Heart left ventricle (tissue), 16 donors: ENCODE measurements around the gene DBH. TPM values are rescaled to one million over a fixed set of nuclear protein-coding genes. Genes with fewer than 3 reads are reported as not detected.

Experiments used
- ATAC-seq, 4 donors: fragments of 200-7000 bp; cut with Tn5 transposase; one replicate each; pipeline ENCODE4 v1.9.1; 2020 to 2022; ENCODE audit warnings: moderate library complexity in 4 of 4, mild to moderate bottlenecking in 3 of 4, moderate number of reproducible peaks in 1 of 4
- DNase-seq, 5 donors: peaks; one replicate each; pipeline ENCODE4 v3.0.0-alpha.2; 2020
- H3K27ac ChIP-seq, 12 donors: fragments of 200-600 bp; sonication (generic) in 4 of 12; one replicate each; pipeline versions ENCODE4 v1.5.0 to v1.8.0; 2016 to 2022; ENCODE audit warnings: mild to moderate bottlenecking in 2 of 12
- H3K27me3 ChIP-seq, 9 donors: fragments of 200-600 bp; sonication (generic) in 2 of 9; one replicate each; pipeline versions ENCODE4 v1.5.1 to v1.8.0; 2016 to 2022; ENCODE audit warnings: mild to moderate bottlenecking in 3 of 9
- H3K36me3 ChIP-seq, 9 donors: fragments of 200-600 bp; sonication (generic) in 2 of 9; one replicate each; pipeline versions ENCODE4 v1.5.0 to v1.8.0; 2018 to 2022; ENCODE audit warnings: mild to moderate bottlenecking in 2 of 9
- H3K4me1 ChIP-seq, 12 donors: fragments of 200-600 bp; sonication (generic) in 4 of 12; one replicate each; pipeline versions ENCODE4 v1.5.0 to v1.8.0; 2016 to 2022; ENCODE audit warnings: mild to moderate bottlenecking in 3 of 12
- H3K4me3 ChIP-seq, 12 donors: fragments of 200-600 bp; sonication (generic) in 4 of 12; one replicate each; pipeline versions ENCODE4 v1.5.0 to v1.8.0; 2017 to 2022; ENCODE audit warnings: mild to moderate bottlenecking in 9 of 12, moderate library complexity in 4 of 12
- H3K9me3 ChIP-seq, 12 donors: fragments of 200-600 bp; sonication (generic) in 4 of 12; one replicate each; pipeline versions ENCODE4 v1.5.0 to v1.8.0; 2016 to 2022; ENCODE audit warnings: mild to moderate bottlenecking in 1 of 12
- POLR2A ChIP-seq, 2 donors: fragments of 450-650 bp; IDR thresholded peaks; one replicate each; pipeline ENCODE4 v1.6.1; 2017; ENCODE audit warnings: antibody characterized with exemption in 2 of 2, mild to moderate bottlenecking in 2 of 2, moderate library complexity in 2 of 2
- WGBS, 4 donors: extraction: QIAGEN DNeasy Blood & Tissue Kit in 2 of 4; methylation state at CpG; one replicate each; pipeline versions ENCODE4 v1.1.5 to v1.1.7; 2013 to 2018; 5-methylcytosine and 5-hydroxymethylcytosine counted together
- intact Hi-C, 10 donors: fragments of 100-400 bp; cut with DNase I; formaldehyde crosslinking; loops; one replicate each; pipeline versions ENCODE4 v1.11.1 to v1.14.2; 2022
- polyA plus RNA-seq, 2 donors: library from polyadenylated mRNA; stranded (reverse); fragments of 200-250 nt; gene quantifications; one replicate each; pipeline ENCODE4 v1.2.3, GENCODE V29; 2013
- total RNA-seq, 9 donors: library from RNA; depleted of rRNA in 2 of 9; stranded (reverse); fragments of >200 nt in 2 of 9; fragmentation: NEBNext Ultra II Directional in 3 of 9; extraction: Animal tissue kit (Norgen Biotek cat#: 25700) in 3 of 9; gene quantifications; one replicate each; pipeline versions ENCODE4 v1.1.0 to v1.2.4, GENCODE V29; 2016 to 2023
- TF ChIP-seq, protein P1 (sequence below), 12 donors: fragments of 200-600 bp; sonication (generic) in 4 of 12; IDR thresholded peaks; one replicate each; pipeline versions ENCODE4 v1.5.0 to v1.8.0; 2018 to 2022; ENCODE audit warnings: antibody characterized with exemption in 12 of 12, mild to moderate bottlenecking in 5 of 12
- donor health status: ischemic (EF 13 %, LVEDD 7.1; RV severe dilation, severe dysfunction).
- donor health status: healthy with polysubstance abuse.
- donor health status: DM: no; HTN: yes; CAD: no.
- donor health status: DM: no; HTN: no; CAD: no.
- donor health status: ischemic (EF 25% LVEDD 6.9; RV normal size, moderate dysfunction).
- donor health status: ischemic (EF 25% LVEDD 5.7; RV mildly dilated, moderate dysfunction).
- donor health status: healthy.
- donor health status: DM: yes; HTN: yes; CAD: no.
- donor health status: ischemic (EF 35%, LVEDD 5.7; RV mildly dilated, moderate dysfunction).
- donor health status: nonischemic (EF 11% LVEDD 7.7; RV severe dilation, severe dysfunction).
- donor health status: DM: yes; HTN: yes; CAD: no.
- donor health status: PGD.
- donor health status: ischemic (EF 29% LVEDD 5.4; RV normal size, mild dysfunction).
- donor health status: nonischemic (EF 23%, LVEDD 6.1; RV moderate dilation, normal function).

DBH gene
- total and polyA plus RNA-seq, 11 donors, result 0.06 to 0.08 TPM; not detected in 9

DNA sequence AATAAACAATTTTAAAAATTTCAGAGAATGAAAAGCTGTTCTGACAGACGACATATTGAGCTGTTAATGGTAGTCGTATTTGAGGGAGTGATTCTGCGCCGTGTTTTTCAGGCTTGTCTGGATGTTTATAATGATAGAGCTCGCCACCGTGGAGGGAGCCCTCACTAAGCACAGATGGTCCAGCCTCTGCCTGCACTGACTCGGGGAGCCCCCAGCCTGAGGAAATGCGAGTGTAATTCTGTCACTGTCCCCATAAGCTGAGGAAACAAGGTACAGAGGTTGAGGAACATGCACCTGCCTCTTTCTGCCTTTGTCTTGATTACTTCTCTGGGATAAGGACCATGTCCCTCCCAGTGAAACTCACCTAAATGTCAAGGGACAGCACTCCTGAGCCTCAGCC lies 7.4 kb upstream of the DBH start:
- 79 to 88% (median 81%) methylated on average over 8 of the region's 8 CpGs for WGBS, 4 donors
- H3K27ac ChIP-seq, result no peak overlapping the region
- H3K4me3 ChIP-seq, result no peak overlapping the region
- H3K9me3 ChIP-seq, result peaks cover 0 to 19% (median 4%) of the 10 kb centered on the region in 12 donors
- peaks cover 0 to 10% (median 0%) of the 10 kb centered on the region in 9 donors for H3K27me3 ChIP-seq
- intact Hi-C loops, result no loop called here
- H3K36me3 ChIP-seq, result no peaks in the 10 kb centered on the region
- DNase-seq (no peak), ATAC-seq (no peak)
- no peaks in the 10 kb centered on the region for H3K4me1 ChIP-seq
- no peak for TF ChIP-seq POLR2A (IDR thresholded peaks at IDR 0.05)
- TF ChIP-seq, protein P1, sequence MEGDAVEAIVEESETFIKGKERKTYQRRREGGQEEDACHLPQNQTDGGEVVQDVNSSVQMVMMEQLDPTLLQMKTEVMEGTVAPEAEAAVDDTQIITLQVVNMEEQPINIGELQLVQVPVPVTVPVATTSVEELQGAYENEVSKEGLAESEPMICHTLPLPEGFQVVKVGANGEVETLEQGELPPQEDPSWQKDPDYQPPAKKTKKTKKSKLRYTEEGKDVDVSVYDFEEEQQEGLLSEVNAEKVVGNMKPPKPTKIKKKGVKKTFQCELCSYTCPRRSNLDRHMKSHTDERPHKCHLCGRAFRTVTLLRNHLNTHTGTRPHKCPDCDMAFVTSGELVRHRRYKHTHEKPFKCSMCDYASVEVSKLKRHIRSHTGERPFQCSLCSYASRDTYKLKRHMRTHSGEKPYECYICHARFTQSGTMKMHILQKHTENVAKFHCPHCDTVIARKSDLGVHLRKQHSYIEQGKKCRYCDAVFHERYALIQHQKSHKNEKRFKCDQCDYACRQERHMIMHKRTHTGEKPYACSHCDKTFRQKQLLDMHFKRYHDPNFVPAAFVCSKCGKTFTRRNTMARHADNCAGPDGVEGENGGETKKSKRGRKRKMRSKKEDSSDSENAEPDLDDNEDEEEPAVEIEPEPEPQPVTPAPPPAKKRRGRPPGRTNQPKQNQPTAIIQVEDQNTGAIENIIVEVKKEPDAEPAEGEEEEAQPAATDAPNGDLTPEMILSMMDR (IDR thresholded peaks at IDR 0.05), result no peak

DNA sequence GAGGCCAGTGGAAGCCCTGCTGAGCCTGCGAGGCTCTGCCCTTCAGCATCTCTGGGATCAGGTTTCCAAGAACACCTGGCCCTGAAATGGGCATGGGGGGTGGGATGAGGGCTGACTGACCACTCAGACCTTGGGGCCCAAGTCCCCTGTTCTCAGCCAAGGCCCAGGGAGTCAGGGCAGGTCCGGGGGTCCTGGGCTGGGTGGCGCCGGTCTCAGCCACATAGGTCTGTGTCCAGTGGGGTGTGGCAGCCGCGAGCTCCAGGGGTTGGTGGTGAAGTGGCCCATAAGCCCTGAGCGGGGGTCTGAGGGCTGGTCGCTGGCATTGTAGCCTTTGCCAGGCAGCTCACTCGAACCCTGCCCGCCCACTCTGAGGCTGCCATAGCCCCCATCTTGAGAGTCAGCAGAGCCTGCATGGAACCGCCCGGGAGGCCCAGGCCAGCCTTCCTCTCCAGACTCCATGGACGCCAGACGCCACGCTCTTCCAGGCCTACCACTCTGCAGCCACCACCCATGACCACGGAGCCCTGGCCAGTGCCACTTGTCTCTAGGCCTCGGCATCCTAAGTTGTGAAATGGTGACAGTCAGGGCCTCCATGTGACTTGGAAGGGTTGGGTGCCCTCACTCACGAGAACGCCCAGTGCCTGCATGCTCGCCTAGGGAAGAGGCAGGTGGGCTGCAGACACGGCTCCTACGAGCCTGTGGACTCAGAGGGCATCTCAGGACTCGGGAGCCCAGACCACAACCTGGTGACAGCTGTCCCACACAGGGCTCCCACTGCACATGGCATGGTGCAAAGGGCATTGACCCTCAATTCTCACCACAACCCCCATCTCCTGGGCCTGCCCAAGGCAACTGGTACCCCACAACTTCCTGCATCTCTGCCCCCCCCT lies 6.7 kb upstream of the DBH start:
- DNase-seq (no peak), ATAC-seq (no peak)
- no peak overlapping the region for H3K27ac ChIP-seq
- no peaks in the 10 kb centered on the region for H3K36me3 ChIP-seq
- WGBS, 4 donors, result 90 to 95% (median 92%) methylated on average over 8 to 23 of the region's 23 CpGs
- TF ChIP-seq POLR2A (IDR thresholded peaks at IDR 0.05), result no peak
- TF ChIP-seq, protein P1 (IDR thresholded peaks at IDR 0.05), result no peak
- H3K9me3 ChIP-seq, result peaks cover 0 to 19% (median 4%) of the 10 kb centered on the region in 12 donors
- no peak overlapping the region for H3K4me3 ChIP-seq
- intact Hi-C loops, result no loop called here
- peaks cover 0 to 13% (median 0%) of the 10 kb centered on the region in 9 donors for H3K27me3 ChIP-seq
- no peaks in the 10 kb centered on the region for H3K4me1 ChIP-seq

DNA sequence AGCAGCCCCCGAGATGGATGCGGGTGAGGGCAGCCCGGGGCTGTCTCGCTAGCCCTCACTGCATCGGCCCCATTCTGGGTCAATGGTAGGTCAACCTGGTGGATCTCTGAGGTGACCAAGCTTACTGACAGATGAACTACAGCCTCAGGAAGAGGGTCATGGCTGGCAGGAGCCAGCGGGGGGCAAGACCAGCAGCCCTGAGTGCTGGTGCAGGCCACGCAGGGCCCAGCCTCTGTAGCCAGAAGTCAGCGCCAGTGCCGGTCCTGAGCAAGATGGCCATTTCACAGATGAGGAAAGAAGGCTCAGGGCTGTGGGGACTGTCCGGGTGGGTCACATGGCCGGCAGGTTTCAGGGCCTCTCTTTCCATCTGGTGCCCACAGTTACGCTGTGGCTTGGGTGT lies 5.1 kb upstream of the DBH start:
- no peak for DNase-seq
- Histone ChIP-seq H3K4me1 (no peaks in the 10 kb centered on the region), H3K9me3 (peaks cover 0 to 8% (median under 1%) of the 10 kb centered on the region in 12 donors), H3K27ac (no peak overlapping the region), H3K27me3 (peaks cover 0 to 17% (median 0%) of the 10 kb centered on the region in 9 donors), H3K4me3 (no peak overlapping the region), H3K36me3 (no peaks in the 10 kb centered on the region)
- no peak for ATAC-seq
- WGBS, 4 donors, result 93 to 96% (median 95%) methylated on average over 12 of the region's 12 CpGs
- intact Hi-C loops, result no loop called here
- TF ChIP-seq, protein P1 (IDR thresholded peaks at IDR 0.05), result no peak
- no peak for TF ChIP-seq POLR2A (IDR thresholded peaks at IDR 0.05)

DNA sequence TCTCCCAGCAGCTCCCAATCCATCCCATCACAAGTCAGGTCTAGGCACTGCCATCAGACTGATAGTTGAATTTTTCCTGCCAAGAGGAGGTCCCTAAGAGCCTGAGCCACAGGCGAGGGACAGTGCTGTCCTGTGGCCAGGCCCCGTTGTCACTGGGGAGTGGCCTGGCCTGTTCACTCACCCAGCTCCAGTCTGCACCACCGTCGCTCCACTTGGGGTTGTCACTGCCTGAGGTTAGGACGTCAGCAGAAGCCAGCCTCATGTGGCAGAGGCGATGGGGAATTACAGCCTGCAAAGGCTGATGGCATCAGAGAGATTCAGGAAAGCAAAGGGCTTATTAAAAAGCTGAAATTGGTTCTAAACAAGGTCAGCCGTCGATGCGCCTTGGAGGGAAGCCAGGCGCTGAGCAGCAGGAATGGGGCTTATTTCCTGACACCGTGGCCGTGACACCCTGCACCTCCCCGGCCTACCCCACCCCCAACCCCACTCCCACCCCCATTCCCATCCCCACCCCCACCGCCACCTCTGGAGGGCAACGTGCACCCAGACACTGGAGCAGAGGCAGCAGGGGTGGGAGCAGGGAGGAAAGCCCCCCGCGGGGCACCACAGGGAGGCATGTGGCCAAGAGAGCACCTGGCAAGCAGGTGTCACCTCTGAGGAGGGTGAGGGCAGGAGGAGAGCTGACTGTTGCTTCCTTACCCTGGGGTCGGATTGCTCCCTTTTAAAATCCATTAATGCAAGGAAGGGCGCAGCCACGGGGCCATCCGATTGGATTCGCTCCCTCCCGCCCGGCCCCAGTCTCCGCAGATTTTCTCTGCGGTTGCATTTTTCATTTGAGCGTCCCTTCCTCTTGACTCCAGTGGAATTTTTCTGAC lies 3.1 kb upstream of the DBH start:
- WGBS, 4 donors, result 54 to 70% (median 66%) methylated on average over 21 to 27 of the region's 27 CpGs
- DNase-seq, result no peak
- Histone ChIP-seq H3K9me3 (no peaks in the 10 kb centered on the region), H3K4me1 (no peaks in the 10 kb centered on the region), H3K27me3 (peaks cover 0 to 17% (median 0%) of the 10 kb centered on the region in 9 donors), H3K4me3 (no peak overlapping the region), H3K36me3 (no peaks in the 10 kb centered on the region), H3K27ac (no peak overlapping the region)
- ATAC-seq, result no peak
- TF ChIP-seq, protein P1 (IDR thresholded peaks at IDR 0.05), result no peak
- no peak for TF ChIP-seq POLR2A (IDR thresholded peaks at IDR 0.05)
- intact Hi-C loops, result no loop called here
